ENCODE measurements around the gene CDC42EP5.
"Not testable (repeated sequence)": the region's sequence is repeated elsewhere in the genome, so short reads cannot be mapped to it uniquely, and the experiment has no call there.

Gene CDC42EP5

GRCh38 chr19:54508487-54508886 lies 35.4 kb upstream of the CDC42EP5 start:
- not testable (repeated sequence) for H2AK5ac ChIP-seq (ENCODE audit: low read length, severe bottlenecking); H4K91ac ChIP-seq (ENCODE audit: low read length); H2BK5ac ChIP-seq (ENCODE audit: low read depth, low read length, poor library complexity, severe bottlenecking); H3K9me3 ChIP-seq (ENCODE audit: control insufficient read depth, low read length); H2BK12ac ChIP-seq (ENCODE audit: low read length in 2 of 2); H3K23ac ChIP-seq (ENCODE audit: low read length in 2 of 2); H4K8ac ChIP-seq (ENCODE audit: low read length); H3K9ac ChIP-seq (ENCODE audit: low read length); H2BK120ac ChIP-seq (ENCODE audit: low read depth, low read length); H2BK15ac ChIP-seq (ENCODE audit: low read depth, poor library complexity, severe bottlenecking); H3K4me2 ChIP-seq (ENCODE audit: low read length, poor library complexity, severe bottlenecking); H3K27me3 ChIP-seq (ENCODE audit: control insufficient read depth in 1 of 2, insufficient read depth in 1 of 2, low read length in 2 of 2); H3K18ac ChIP-seq (ENCODE audit: low read depth in 1 of 2, low read length in 2 of 2); H3K14ac ChIP-seq (ENCODE audit: low read length in 2 of 2); H3K27ac ChIP-seq (ENCODE audit: low read length, poor library complexity, severe bottlenecking); H3K4ac ChIP-seq (ENCODE audit: low read depth in 1 of 2, low read length in 2 of 2); DNase-seq; H3K4me1 ChIP-seq (ENCODE audit: control insufficient read depth, insufficient read depth, low read depth, low read length); H3K79me1 ChIP-seq (replicated peaks; ENCODE audit: low read length, poor library complexity, severe bottlenecking); H2AFZ ChIP-seq (ENCODE audit: low read depth, low read length); H3K4me3 ChIP-seq (ENCODE audit: insufficient read depth in 1 of 2, low read depth in 1 of 2, low read length in 2 of 2); H3K36me3 ChIP-seq (ENCODE audit: control insufficient read depth in 1 of 2, insufficient read depth in 2 of 2, low read depth in 1 of 2, low read length in 2 of 2)
- WGBS: 71% methylated on average over 1 of the region's 3 CpGs

- no peak overlapping the region for H3K27ac ChIP-seq (ENCODE audit: low read length, poor library complexity, severe bottlenecking)
- no peak overlapping the region for H3K14ac ChIP-seq (ENCODE audit: low read length in 2 of 2)
- no peaks in the 10 kb centered on the region for H3K4me1 ChIP-seq (ENCODE audit: control insufficient read depth, insufficient read depth, low read depth, low read length)
- no peak overlapping the region for H2BK5ac ChIP-seq (ENCODE audit: low read depth, low read length, poor library complexity, severe bottlenecking)
- H3K9ac ChIP-seq (ENCODE audit: low read length): no peak overlapping the region
- no peaks in the 10 kb centered on the region for H3K9me3 ChIP-seq (ENCODE audit: control insufficient read depth, low read length)
- no peak overlapping the region for H4K8ac ChIP-seq (ENCODE audit: low read length)
- no peak overlapping the region for H3K18ac ChIP-seq (ENCODE audit: low read depth in 1 of 2, low read length in 2 of 2)
- WGBS: 71% methylated on average over 12 of the region's 12 CpGs
- no peak for DNase-seq
- H4K91ac ChIP-seq (ENCODE audit: low read length): no peak overlapping the region
- H2BK15ac ChIP-seq (ENCODE audit: low read depth, poor library complexity, severe bottlenecking): no peak overlapping the region
- H2BK12ac ChIP-seq (ENCODE audit: low read length in 2 of 2): no peak overlapping the region
- H2BK120ac ChIP-seq (ENCODE audit: low read depth, low read length): no peak overlapping the region
- no peaks in the 10 kb centered on the region for H3K36me3 ChIP-seq (ENCODE audit: control insufficient read depth in 1 of 2, insufficient read depth in 2 of 2, low read depth in 1 of 2, low read length in 2 of 2)
- H3K4me3 ChIP-seq (ENCODE audit: insufficient read depth in 1 of 2, low read depth in 1 of 2, low read length in 2 of 2): no peak overlapping the region
- H3K4ac ChIP-seq (ENCODE audit: low read depth in 1 of 2, low read length in 2 of 2): no peak overlapping the region
- no peak overlapping the region for H2AK5ac ChIP-seq (ENCODE audit: low read length, severe bottlenecking)
- H2AFZ ChIP-seq (ENCODE audit: low read depth, low read length): no peak overlapping the region
- H3K23ac ChIP-seq (ENCODE audit: low read length in 2 of 2): no peak overlapping the region
- no peak overlapping the region for H3K4me2 ChIP-seq (ENCODE audit: low read length, poor library complexity, severe bottlenecking)
- no peaks in the 10 kb centered on the region for H3K27me3 ChIP-seq (ENCODE audit: control insufficient read depth in 1 of 2, insufficient read depth in 1 of 2, low read length in 2 of 2)
- H3K79me1 ChIP-seq (replicated peaks; ENCODE audit: low read length, poor library complexity, severe bottlenecking): no peaks in the 10 kb centered on the region
Measured at GRCh38 chr19:54507824-54508223, 34.7 kb upstream of the CDC42EP5 start.

DNA sequence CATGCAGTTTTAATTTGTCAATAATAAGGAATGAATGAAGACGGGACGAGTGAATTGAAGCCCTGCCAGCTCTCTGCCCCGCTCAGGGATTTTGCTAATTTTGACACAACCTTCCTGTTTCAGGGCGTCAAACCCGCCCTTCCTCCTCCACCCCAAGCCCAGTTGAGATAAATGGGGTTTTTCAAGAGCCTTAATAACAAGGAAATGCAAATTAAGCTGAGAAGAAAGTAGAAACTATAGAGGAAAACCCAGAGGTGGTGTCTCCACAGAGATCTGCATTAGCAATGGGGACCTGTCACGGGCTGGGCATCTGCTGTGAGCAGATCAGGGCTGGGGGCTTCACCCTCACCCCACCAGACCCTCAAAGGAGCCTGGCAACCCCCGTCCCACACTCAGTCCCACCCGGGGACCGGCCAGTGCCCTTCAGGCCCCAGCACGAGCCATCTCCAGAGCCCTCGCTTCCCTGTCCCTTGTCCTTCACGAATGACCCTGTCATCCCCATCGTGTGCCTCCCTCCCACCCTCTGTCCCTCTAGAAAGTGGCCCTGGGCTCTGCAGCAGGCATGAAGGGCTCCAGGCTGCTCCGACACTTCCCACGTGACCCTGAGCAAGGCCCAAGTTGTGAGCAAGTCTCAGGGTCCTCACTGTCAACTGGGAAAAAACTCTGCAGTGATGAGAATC lies 34.1 kb upstream of the CDC42EP5 start:
- not testable (repeated sequence) for H3K14ac ChIP-seq (ENCODE audit: low read length in 2 of 2); H4K91ac ChIP-seq (ENCODE audit: low read length); H2AK5ac ChIP-seq (ENCODE audit: low read length, severe bottlenecking); H3K9ac ChIP-seq (ENCODE audit: low read length); H2BK5ac ChIP-seq (ENCODE audit: low read depth, low read length, poor library complexity, severe bottlenecking); H3K4me3 ChIP-seq (ENCODE audit: insufficient read depth in 1 of 2, low read depth in 1 of 2, low read length in 2 of 2); H2BK12ac ChIP-seq (ENCODE audit: low read length in 2 of 2); DNase-seq; H3K18ac ChIP-seq (ENCODE audit: low read depth in 1 of 2, low read length in 2 of 2); H3K4me1 ChIP-seq (ENCODE audit: control insufficient read depth, insufficient read depth, low read depth, low read length); H3K27ac ChIP-seq (ENCODE audit: low read length, poor library complexity, severe bottlenecking); H3K23ac ChIP-seq (ENCODE audit: low read length in 2 of 2); H3K79me1 ChIP-seq (replicated peaks; ENCODE audit: low read length, poor library complexity, severe bottlenecking); H3K4ac ChIP-seq (ENCODE audit: low read depth in 1 of 2, low read length in 2 of 2); H3K9me3 ChIP-seq (ENCODE audit: control insufficient read depth, low read length); H3K36me3 ChIP-seq (ENCODE audit: control insufficient read depth in 1 of 2, insufficient read depth in 2 of 2, low read depth in 1 of 2, low read length in 2 of 2); H2BK120ac ChIP-seq (ENCODE audit: low read depth, low read length); H2AFZ ChIP-seq (ENCODE audit: low read depth, low read length); H2BK15ac ChIP-seq (ENCODE audit: low read depth, poor library complexity, severe bottlenecking); H3K27me3 ChIP-seq (ENCODE audit: control insufficient read depth in 1 of 2, insufficient read depth in 1 of 2, low read length in 2 of 2); H3K4me2 ChIP-seq (ENCODE audit: low read length, poor library complexity, severe bottlenecking); H4K8ac ChIP-seq (ENCODE audit: low read length)
- WGBS: 85% methylated on average over 6 of the region's 15 CpGs

- Histone ChIP-seq H4K91ac (ENCODE audit: low read length) (no peak overlapping the region), H2BK120ac (ENCODE audit: low read depth, low read length) (no peak overlapping the region), H3K4me2 (ENCODE audit: low read length, poor library complexity, severe bottlenecking) (no peak overlapping the region), H3K23ac (ENCODE audit: low read length in 2 of 2) (no peak overlapping the region), H3K27ac (ENCODE audit: low read length, poor library complexity, severe bottlenecking) (no peak overlapping the region), H2AFZ (ENCODE audit: low read depth, low read length) (no peak overlapping the region), H3K9ac (ENCODE audit: low read length) (no peak overlapping the region), H2AK5ac (ENCODE audit: low read length, severe bottlenecking) (no peak overlapping the region), H3K36me3 (ENCODE audit: control insufficient read depth in 1 of 2, insufficient read depth in 2 of 2, low read depth in 1 of 2, low read length in 2 of 2) (no peaks in the 10 kb centered on the region), H4K8ac (ENCODE audit: low read length) (no peak overlapping the region), H3K79me1 (replicated peaks; ENCODE audit: low read length, poor library complexity, severe bottlenecking) (no peaks in the 10 kb centered on the region), H3K18ac (ENCODE audit: low read depth in 1 of 2, low read length in 2 of 2) (no peak overlapping the region), H3K4me3 (ENCODE audit: insufficient read depth in 1 of 2, low read depth in 1 of 2, low read length in 2 of 2) (no peak overlapping the region), H3K27me3 (ENCODE audit: control insufficient read depth in 1 of 2, insufficient read depth in 1 of 2, low read length in 2 of 2) (no peaks in the 10 kb centered on the region), H3K4me1 (ENCODE audit: control insufficient read depth, insufficient read depth, low read depth, low read length) (no peaks in the 10 kb centered on the region), H3K4ac (ENCODE audit: low read depth in 1 of 2, low read length in 2 of 2) (no peak overlapping the region), H3K9me3 (ENCODE audit: control insufficient read depth, low read length) (no peaks in the 10 kb centered on the region), H3K14ac (ENCODE audit: low read length in 2 of 2) (no peak overlapping the region), H2BK5ac (ENCODE audit: low read depth, low read length, poor library complexity, severe bottlenecking) (no peak overlapping the region), H2BK15ac (ENCODE audit: low read depth, poor library complexity, severe bottlenecking) (no peak overlapping the region), H2BK12ac (ENCODE audit: low read length in 2 of 2) (no peak overlapping the region)
- DNase-seq: no peak
- 67% methylated on average over 8 of the region's 10 CpGs for WGBS
Measured at GRCh38 chr19:54506079-54506478, 33.0 kb upstream of the CDC42EP5 start.

All from mesenchymal stem cell (in vitro differentiated cells and primary cell).